Activated T-cell treated with anti-CD3 and anti-CD28 coated beads, Interleukin-2, amount 50 U/mL, for 4 hours (primary cell): ENCODE results near the gene SETD3. TPM values are rescaled to one million over a fixed set of nuclear protein-coding genes. Genes with fewer than 3 reads are reported as not detected.
"Not testable (repeated sequence)": the region's sequence is repeated elsewhere in the genome, so short reads cannot be mapped to it uniquely, and the experiment has no call there.

Experiments used
- ATAC-seq, 2 donors: fragments of 200-7000 bp; cut with Tn5 transposase; one replicate each; pipeline ENCODE4 v1.10.0; 2021
- DNase-seq: peaks from one replicate; pipeline ENCODE4 v3.0.0-alpha.2; 2020
- H3K27me3 Mint-ChIP-seq: one replicate; pipeline ENCODE4 v1.8.0; 2021; ENCODE audit warnings: low read depth, mixed read lengths
- H3K36me3 Mint-ChIP-seq: one replicate; pipeline ENCODE4 v1.8.0; 2022; ENCODE audit warnings: mixed read lengths; ENCODE audit not compliant: insufficient read depth
- H3K4me1 Mint-ChIP-seq: one replicate; pipeline ENCODE4 v1.8.0; 2021; ENCODE audit warnings: low read depth, mixed read lengths
- H3K4me3 Mint-ChIP-seq: one replicate; pipeline ENCODE4 v1.8.0; 2021; ENCODE audit warnings: mild to moderate bottlenecking, moderate library complexity, mixed read lengths
- H3K9me3 Mint-ChIP-seq: one replicate; pipeline ENCODE4 v1.8.0; 2021; ENCODE audit warnings: mixed read lengths
- total RNA-seq, 3 donors: library from RNA; stranded (reverse); gene quantifications; one replicate each; pipeline ENCODE4 v1.2.1, GENCODE V29; 2021

SETD3 gene
- total RNA-seq, 3 donors from 2014 or later, result 51.8 to 58.1 (median 54.8) TPM

GRCh38 chr14:99357151-99357915 is 123.3 kb downstream of the SETD3 start:
- Mint-ChIP-seq H3K4me1 (no peaks in the 10 kb centered on the region), H3K27me3 (no peaks in the 10 kb centered on the region), H3K9me3 (no peaks in the 10 kb centered on the region), H3K4me3 (no peak overlapping the region), H3K36me3 (no peaks in the 10 kb centered on the region)
- ATAC-seq, result no peak
- no peak for DNase-seq

GRCh38 chr14:99356031-99356608 is 124.5 kb downstream of the SETD3 start:
- ATAC-seq (no peak), DNase-seq (no peak)
- Mint-ChIP-seq H3K27me3 (no peaks in the 10 kb centered on the region), H3K36me3 (no peaks in the 10 kb centered on the region), H3K4me3 (no peak overlapping the region), H3K9me3 (no peaks in the 10 kb centered on the region), H3K4me1 (no peaks in the 10 kb centered on the region)

- H3K4me1 Mint-ChIP-seq, result no peaks in the 10 kb centered on the region
- no peak for DNase-seq
- no peaks in the 10 kb centered on the region for H3K9me3 Mint-ChIP-seq
- H3K4me3 Mint-ChIP-seq, result no peak overlapping the region
- no peak for ATAC-seq
- no peaks in the 10 kb centered on the region for H3K36me3 Mint-ChIP-seq
- no peaks in the 10 kb centered on the region for H3K27me3 Mint-ChIP-seq
Observed at GRCh38 chr14:99354166-99354875, 126.3 kb downstream of the SETD3 start.

- DNase-seq (no peak), ATAC-seq (no peak)
- no peaks in the 10 kb centered on the region for H3K9me3 Mint-ChIP-seq
- no peaks in the 10 kb centered on the region for H3K36me3 Mint-ChIP-seq
- no peak overlapping the region for H3K4me3 Mint-ChIP-seq
- H3K4me1 Mint-ChIP-seq, result no peaks in the 10 kb centered on the region
- no peaks in the 10 kb centered on the region for H3K27me3 Mint-ChIP-seq
Observed at GRCh38 chr14:99352688-99353280, 127.9 kb downstream of the SETD3 start.

GRCh38 chr14:99351166-99352007 is 129.3 kb downstream of the SETD3 start:
- Mint-ChIP-seq H3K4me1 (no peaks in the 10 kb centered on the region), H3K36me3 (no peaks in the 10 kb centered on the region), H3K4me3 (no peak overlapping the region), H3K27me3 (no peaks in the 10 kb centered on the region), H3K9me3 (no peaks in the 10 kb centered on the region)
- no peak for ATAC-seq
- no peak for DNase-seq

GRCh38 chr14:99350751-99351150 is 129.9 kb downstream of the SETD3 start:
- H3K4me3 Mint-ChIP-seq, result no peak overlapping the region
- no peaks in the 10 kb centered on the region for H3K36me3 Mint-ChIP-seq
- H3K9me3 Mint-ChIP-seq, result no peaks in the 10 kb centered on the region
- H3K4me1 Mint-ChIP-seq, result no peaks in the 10 kb centered on the region
- ATAC-seq, result no peak
- no peak for DNase-seq
- H3K27me3 Mint-ChIP-seq, result no peaks in the 10 kb centered on the region

GRCh38 chr14:99349721-99350495 is 130.8 kb downstream of the SETD3 start:
- H3K4me3 Mint-ChIP-seq, result no peak overlapping the region
- ATAC-seq (no peak), DNase-seq (no peak)
- no peaks in the 10 kb centered on the region for H3K9me3 Mint-ChIP-seq
- no peaks in the 10 kb centered on the region for H3K27me3 Mint-ChIP-seq
- H3K4me1 Mint-ChIP-seq, result no peaks in the 10 kb centered on the region
- no peaks in the 10 kb centered on the region for H3K36me3 Mint-ChIP-seq

GRCh38 chr14:99348816-99349614 is 131.6 kb downstream of the SETD3 start:
- Mint-ChIP-seq H3K36me3 (no peaks in the 10 kb centered on the region), H3K4me3 (no peak overlapping the region), H3K9me3 (no peaks in the 10 kb centered on the region), H3K4me1 (no peaks in the 10 kb centered on the region), H3K27me3 (no peaks in the 10 kb centered on the region)
- DNase-seq (no peak), ATAC-seq (no peak)

- DNase-seq, ATAC-seq, H3K27me3 Mint-ChIP-seq, H3K4me1 Mint-ChIP-seq, H3K36me3 Mint-ChIP-seq, H3K4me3 Mint-ChIP-seq, H3K9me3 Mint-ChIP-seq: not testable (repeated sequence)
Observed at GRCh38 chr14:99348231-99348630, 132.4 kb downstream of the SETD3 start.

Other genes with a start within 250 kb of the SETD3 start
- 10 to 100 TPM; 54.6 to 64.6 (median 62.4) TPM for gene BCL11B, start 208.7 kb downstream of the SETD3 start, total RNA-seq
- 100 to 1,000 TPM in 2 of 3 donors, 10 to 100 TPM in 1; 95.9 to 107 (median 104) TPM for gene CCNK, start 550 bp upstream of the SETD3 start, total RNA-seq
- 10 to 100 TPM in 1 of 3 donors, 1 to 10 TPM in 2; 3.8 to 11.1 (median 3.8) TPM for gene CCDC85C, start 123.3 kb upstream of the SETD3 start, total RNA-seq
- not detected for gene HHIPL1, start 164.3 kb upstream of the SETD3 start, total RNA-seq
- gene CYP46A1, start 203.4 kb upstream of the SETD3 start, total RNA-seq, result under 1 TPM; 0.08 to 0.32 (median 0.14) TPM